ENCODE data around the gene SNORC. TPM values are rescaled to one million over a fixed set of nuclear protein-coding genes. Genes with fewer than 3 reads are reported as not detected.
A peak's percentile ranks its signal among the peaks of the same experiment; 100 is the strongest.

Gene SNORC
- total and polyA plus RNA-seq, 2 of the 13 experiments (the other 11 are each of a cell fraction or from before 2014, with no cell fraction given): 59.1 to 86.1 TPM

GRCh38 chr2:232871835-232872736 lies 2.0 kb downstream of the SNORC start (continued):
- TF ChIP-seq HMGXB3 (CRISPR knock-in tag; IDR thresholded peaks at IDR 0.05; ENCODE audit: borderline replicate concordance): no peak
- TF ChIP-seq ZNF563 (CRISPR knock-in tag; IDR thresholded peaks at IDR 0.05): peak; percentile 81; the same call in 1 of the 2 replicates
- TF ChIP-seq EP300 (IDR thresholded peaks at IDR 0.05; ENCODE audit: low read depth in 2 of 2, low read length in 2 of 2): peak in 1 of 2 experiments; percentile 86; a peak in 2 of 4 replicates
- TF ChIP-seq EP300 (CRISPR knock-in tag; IDR thresholded peaks at IDR 0.05; ENCODE audit: borderline replicate concordance): peak; percentile 77
- no peak for TF ChIP-seq YEATS4 (CRISPR knock-in tag; IDR thresholded peaks at IDR 0.05; ENCODE audit: borderline replicate concordance)
- peak; percentile 74 for TF ChIP-seq HOXA3 (CRISPR knock-in tag; IDR thresholded peaks at IDR 0.05)
- TF ChIP-seq ZNF253 (CRISPR knock-in tag; IDR thresholded peaks at IDR 0.05; ENCODE audit: borderline replicate concordance): no peak
- peak; percentile 80 for TF ChIP-seq SAP130 (CRISPR knock-in tag; IDR thresholded peaks at IDR 0.05; ENCODE audit: low read depth)
- no peak for TF ChIP-seq ZNF652 (CRISPR knock-in tag; IDR thresholded peaks at IDR 0.05; ENCODE audit: borderline replicate concordance, low read depth)
- no peak for TF ChIP-seq AKNA (CRISPR knock-in tag; IDR thresholded peaks at IDR 0.05; ENCODE audit: borderline replicate concordance)
- TF ChIP-seq SCMH1 (CRISPR knock-in tag; IDR thresholded peaks at IDR 0.05; ENCODE audit: borderline replicate concordance): no peak
- TF ChIP-seq ZNF629 (CRISPR knock-in tag; conservative IDR thresholded peaks at IDR 0.05): no peak
- peak; percentile 73 for TF ChIP-seq JUN (CRISPR knock-in tag; IDR thresholded peaks at IDR 0.05)
- no peak for TF ChIP-seq ZNF234 (CRISPR knock-in tag; conservative IDR thresholded peaks at IDR 0.05)
- peak; percentile 95 for TF ChIP-seq ZXDC (CRISPR knock-in tag; IDR thresholded peaks at IDR 0.05)
- peak; percentile 90 for TF ChIP-seq ZNF788 (CRISPR knock-in tag; IDR thresholded peaks at IDR 0.05; ENCODE audit: borderline replicate concordance)
- TF ChIP-seq RBM22 (optimal IDR thresholded peaks at IDR 0.05; ENCODE audit: low read length): no peak
